CD14-positive monocyte (primary cell): ENCODE data around the gene CRADD. TPM values are rescaled to one million over a fixed set of nuclear protein-coding genes. Genes with fewer than 3 reads are reported as not detected.

Experiments used
- DNase-seq, 3 donors: peaks; one replicate each; pipeline ENCODE4 v3.0.0-alpha.2; 2011 to 2022
- H2AFZ ChIP-seq: 2 replicates; pipeline ENCODE4 v1.6.0; 2012; ENCODE audit warnings: mild to moderate bottlenecking, low read depth, low read length, inconsistent platforms; ENCODE audit not compliant: insufficient read depth, poor library complexity, severe bottlenecking
- H3K27ac ChIP-seq, 2 donors: 1 replicate in 1 of 2; 2 replicates in 1 of 2; pipeline ENCODE4 v1.5.1; 2012 to 2013; ENCODE audit warnings: low read length in 2 of 2, control low read depth in 1 of 2, inconsistent platforms in 1 of 2, low read depth in 1 of 2, mild to moderate bottlenecking in 1 of 2
- H3K27me3 ChIP-seq, 2 donors: one replicate each; pipeline versions ENCODE4 v1.6.0 to v1.6.1; 2011 to 2013; ENCODE audit warnings: low read length in 2 of 2; ENCODE audit not compliant: control insufficient read depth in 2 of 2, insufficient read depth in 2 of 2
- H3K36me3 ChIP-seq, 2 donors: replicated peaks in 1 of 2; 1 replicate in 1 of 2; 2 replicates in 1 of 2; pipeline versions ENCODE4 v1.5.1 to v1.6.1; 2012 to 2013; ENCODE audit warnings: low read length in 2 of 2, control low read depth in 1 of 2, inconsistent platforms in 1 of 2, mild to moderate bottlenecking in 1 of 2; ENCODE audit not compliant: insufficient read depth in 2 of 2, control insufficient read depth in 1 of 2
- H3K4me1 ChIP-seq, 2 donors: 1 replicate in 1 of 2; 2 replicates in 1 of 2; pipeline versions ENCODE4 v1.5.1 to v1.6.1; 2012 to 2013; ENCODE audit warnings: low read length in 2 of 2, control low read depth in 1 of 2, inconsistent platforms in 1 of 2, mild to moderate bottlenecking in 1 of 2, moderate library complexity in 1 of 2; ENCODE audit not compliant: insufficient read depth in 2 of 2, control insufficient read depth in 1 of 2
- H3K4me2 ChIP-seq: replicated peaks from 2 replicates; pipeline ENCODE3; 2012; ENCODE audit warnings: low read length, moderate library complexity, mild to moderate bottlenecking; ENCODE audit not compliant: poor library complexity, severe bottlenecking; ENCODE audit errors: extremely low read depth
- H3K4me3 ChIP-seq, 3 experiments: fragments of 200-600 bp in 1 of 3; sonication (generic) in 1 of 3; replicated peaks in 1 of 3; 1 replicate in 2 of 3; 2 replicates in 1 of 3; pipeline ENCODE4 v1.5.1; 2011 to 2013; ENCODE audit warnings: low read length in 3 of 3, mild to moderate bottlenecking in 3 of 3, control low read depth in 2 of 3, low read depth in 2 of 3, inconsistent platforms in 1 of 3, moderate library complexity in 1 of 3
- H3K79me2 ChIP-seq: 2 replicates; pipeline ENCODE4 v1.6.0; 2012; ENCODE audit warnings: mild to moderate bottlenecking, control low read depth, inconsistent platforms, low read length, moderate library complexity; ENCODE audit not compliant: insufficient read depth
- H3K9ac ChIP-seq: 2 replicates; pipeline ENCODE4 v1.6.0; 2017; ENCODE audit warnings: low read length, mild to moderate bottlenecking; ENCODE audit not compliant: insufficient read depth, poor library complexity, severe bottlenecking
- H3K9me3 ChIP-seq, 2 donors: replicated peaks in 1 of 2; 1 replicate in 1 of 2; 2 replicates in 1 of 2; pipeline versions ENCODE4 v1.5.1 to v1.6.1; 2012 to 2013; ENCODE audit warnings: low read length in 2 of 2, control low read depth in 1 of 2; ENCODE audit not compliant: control insufficient read depth in 1 of 2, insufficient read depth in 1 of 2
- H4K20me1 ChIP-seq: 2 replicates; pipeline ENCODE4 v1.6.0; 2012; ENCODE audit warnings: mild to moderate bottlenecking, low read length, control low read depth, moderate library complexity; ENCODE audit not compliant: insufficient read depth
- H3K27ac Mint-ChIP-seq, 7 donors: one replicate each; pipeline ENCODE4 v1.8.0; 2020; ENCODE audit warnings: mild to moderate bottlenecking in 7 of 7, mixed read lengths in 7 of 7, moderate library complexity in 6 of 7, inconsistent platforms in 2 of 7
- H3K27me3 Mint-ChIP-seq, 3 donors: one replicate each; pipeline ENCODE4 v1.8.0; 2021 to 2022; ENCODE audit warnings: low read depth in 3 of 3, mild to moderate bottlenecking in 3 of 3, mixed read lengths in 3 of 3, moderate library complexity in 3 of 3, inconsistent platforms in 1 of 3
- H3K36me3 Mint-ChIP-seq, 2 donors: one replicate each; pipeline ENCODE4 v1.8.0; 2020; ENCODE audit warnings: mixed read lengths in 2 of 2, inconsistent platforms in 1 of 2, mild to moderate bottlenecking in 1 of 2
- H3K4me1 Mint-ChIP-seq: one replicate; pipeline ENCODE4 v1.8.0; 2020; ENCODE audit warnings: mild to moderate bottlenecking, mixed read lengths
- H3K4me3 Mint-ChIP-seq, 2 donors: one replicate each; pipeline ENCODE4 v1.8.0; 2020; ENCODE audit warnings: mild to moderate bottlenecking in 2 of 2, mixed read lengths in 2 of 2, moderate library complexity in 1 of 2
- H3K9me3 Mint-ChIP-seq, 7 donors: one replicate each; pipeline ENCODE4 v1.8.0; 2020 to 2022; ENCODE audit warnings: mixed read lengths in 7 of 7, mild to moderate bottlenecking in 6 of 7, moderate library complexity in 6 of 7, inconsistent platforms in 2 of 7
- WGBS: methylation state at CpG from one replicate; pipeline ENCODE4 v1.1.5; 2013; ENCODE audit warnings: missing lambda C conversion rate; ENCODE audit not compliant: insufficient coverage; 5-methylcytosine and 5-hydroxymethylcytosine counted together
- intact Hi-C, 2 donors: fragments of 100-400 bp; cut with micrococcal nuclease; formaldehyde crosslinking; loops; one replicate each; pipeline versions ENCODE4 v1.15.0 to v1.15.1; 2023
- polyA plus RNA-seq, 3 donors: library from polyadenylated mRNA; depleted of rRNA in 1 of 3; unstranded in 2 of 3; stranded (reverse) in 1 of 3; fragments of 300-500 nt in 2 of 3; fragments of >200 nt in 1 of 3; fragmentation: Illumina TruSeq in 2 of 3; gene quantifications; 1 replicate in 2 of 3; 2 replicates in 1 of 3; pipeline ENCODE4 v1.2.3, GENCODE V29; 2012 to 2021
- TF ChIP-seq, protein P1 (sequence below): fragments of 200-600 bp; IDR thresholded peaks from one replicate; pipeline ENCODE4 v1.8.0; 2022; ENCODE audit warnings: antibody characterized with exemption, mild to moderate bottlenecking

Gene CRADD
- polyA plus RNA-seq, 3 donors: 5.6 to 12.2 (median 11.2) TPM

- H3K27me3 Mint-ChIP-seq: peaks cover 2 to 3% (median 2%) of the 10 kb centered on the region in 3 donors
- peak overlapping the region in 4 of 7 donors; percentile 25 to 62 (median 60) for H3K27ac Mint-ChIP-seq
- no peak for DNase-seq
- 0% methylated on average over 2 of the region's 4 CpGs for WGBS
- no peaks in the 10 kb centered on the region for H3K36me3 ChIP-seq
- no peaks in the 10 kb centered on the region for H3K27me3 ChIP-seq
- intact Hi-C loops: no loop called here
- H3K79me2 ChIP-seq: no peaks in the 10 kb centered on the region
- no peak overlapping the region for H3K27ac ChIP-seq
- H3K4me3 ChIP-seq: no peak overlapping the region
- no peak overlapping the region for H3K4me3 Mint-ChIP-seq
- H3K9me3 ChIP-seq: peaks cover 0 to 5% of the 10 kb centered on the region in 2 donors
- peaks cover 61% of the 10 kb centered on the region for H3K4me1 Mint-ChIP-seq
- H3K4me1 ChIP-seq: peaks cover 54 to 75% of the 10 kb centered on the region in 2 donors
- no peak overlapping the region for H3K4me2 ChIP-seq
- H2AFZ ChIP-seq: no peak overlapping the region
- peaks cover 6 to 14% of the 10 kb centered on the region in 2 donors for H3K36me3 Mint-ChIP-seq
- H3K9me3 Mint-ChIP-seq: peaks cover 4 to 8% (median 4%) of the 10 kb centered on the region in 7 donors
- no peaks in the 10 kb centered on the region for H4K20me1 ChIP-seq
- TF ChIP-seq, protein P1, sequence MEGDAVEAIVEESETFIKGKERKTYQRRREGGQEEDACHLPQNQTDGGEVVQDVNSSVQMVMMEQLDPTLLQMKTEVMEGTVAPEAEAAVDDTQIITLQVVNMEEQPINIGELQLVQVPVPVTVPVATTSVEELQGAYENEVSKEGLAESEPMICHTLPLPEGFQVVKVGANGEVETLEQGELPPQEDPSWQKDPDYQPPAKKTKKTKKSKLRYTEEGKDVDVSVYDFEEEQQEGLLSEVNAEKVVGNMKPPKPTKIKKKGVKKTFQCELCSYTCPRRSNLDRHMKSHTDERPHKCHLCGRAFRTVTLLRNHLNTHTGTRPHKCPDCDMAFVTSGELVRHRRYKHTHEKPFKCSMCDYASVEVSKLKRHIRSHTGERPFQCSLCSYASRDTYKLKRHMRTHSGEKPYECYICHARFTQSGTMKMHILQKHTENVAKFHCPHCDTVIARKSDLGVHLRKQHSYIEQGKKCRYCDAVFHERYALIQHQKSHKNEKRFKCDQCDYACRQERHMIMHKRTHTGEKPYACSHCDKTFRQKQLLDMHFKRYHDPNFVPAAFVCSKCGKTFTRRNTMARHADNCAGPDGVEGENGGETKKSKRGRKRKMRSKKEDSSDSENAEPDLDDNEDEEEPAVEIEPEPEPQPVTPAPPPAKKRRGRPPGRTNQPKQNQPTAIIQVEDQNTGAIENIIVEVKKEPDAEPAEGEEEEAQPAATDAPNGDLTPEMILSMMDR: no peak
- H3K9ac ChIP-seq: no peak overlapping the region
Measured at GRCh38 chr12:93851257-93851671, 174.1 kb downstream of the CRADD start.

DNA sequence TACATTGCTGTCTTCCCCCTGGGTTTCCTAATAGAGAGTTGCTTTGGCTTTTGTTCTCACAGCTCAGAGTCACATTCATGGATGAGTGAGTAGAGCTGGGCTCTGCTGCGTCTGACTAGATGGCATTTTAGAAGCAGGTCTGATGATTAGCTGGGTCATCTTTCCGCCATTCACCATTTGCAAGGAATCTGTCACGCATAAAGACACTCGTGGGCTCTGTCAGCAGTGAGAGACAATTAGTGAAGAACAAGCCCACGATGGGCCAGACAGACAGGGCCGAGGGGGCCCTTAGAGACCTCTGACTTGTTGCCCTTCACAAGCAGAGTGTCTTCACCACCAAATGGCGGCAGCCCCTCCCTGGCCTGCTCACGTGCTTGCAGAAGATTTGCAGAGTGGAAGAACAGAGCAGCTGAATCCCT lies 175.0 kb downstream of the CRADD start:
- H3K9me3 Mint-ChIP-seq: peaks cover 4 to 8% (median 4%) of the 10 kb centered on the region in 7 donors
- no peak overlapping the region for H3K4me2 ChIP-seq
- TF ChIP-seq, protein P1: no peak
- peaks cover 54% of the 10 kb centered on the region for H3K4me1 Mint-ChIP-seq
- H3K36me3 ChIP-seq: no peaks in the 10 kb centered on the region
- peaks cover 49 to 68% of the 10 kb centered on the region in 2 donors for H3K4me1 ChIP-seq
- H3K27me3 ChIP-seq: no peaks in the 10 kb centered on the region
- H3K79me2 ChIP-seq: no peaks in the 10 kb centered on the region
- H3K9ac ChIP-seq: no peak overlapping the region
- no peak overlapping the region for H2AFZ ChIP-seq
- H3K27ac ChIP-seq: no peak overlapping the region
- intact Hi-C loops: no loop called here
- WGBS: 98% methylated on average over 8 of the region's 8 CpGs
- peaks cover 2 to 3% (median 2%) of the 10 kb centered on the region in 3 donors for H3K27me3 Mint-ChIP-seq
- peak overlapping the region in 1 of 7 donors; percentile 50 for H3K27ac Mint-ChIP-seq
- peaks cover 6 to 14% of the 10 kb centered on the region in 2 donors for H3K36me3 Mint-ChIP-seq
- no peaks in the 10 kb centered on the region for H4K20me1 ChIP-seq
- DNase-seq: no peak
- H3K4me3 Mint-ChIP-seq: no peak overlapping the region
- peaks cover 0 to 5% of the 10 kb centered on the region in 2 donors for H3K9me3 ChIP-seq
- H3K4me3 ChIP-seq: no peak overlapping the region
